Omental fat pad (tissue), 4 donors: ENCODE measurements around the gene CNTN2. TPM values are rescaled to one million over a fixed set of nuclear protein-coding genes. Genes with fewer than 3 reads are reported as not detected.

ENCODE experiments used
- ATAC-seq: fragments of 150-250 bp; one replicate; pipeline ENCODE4 v1.9.1; 2016; ENCODE audit warnings: mild to moderate bottlenecking, moderate library complexity; ENCODE audit not compliant: low FRiP score
- DNase-seq: peaks from one replicate; pipeline ENCODE4 v3.0.0-alpha.2; 2019; ENCODE audit warnings: low spot score
- total RNA-seq, 4 donors: library from RNA; depleted of rRNA; stranded (reverse); fragments of >200 nt; gene quantifications; one replicate each; pipeline ENCODE4 v1.1.0, GENCODE V29; 2016
- TF ChIP-seq, protein P1 (sequence below), 3 donors: fragments of 450-650 bp; IDR thresholded peaks; one replicate each; pipeline ENCODE4 v1.5.1; 2016 to 2017; ENCODE audit warnings: antibody characterized with exemption in 3 of 3, mild to moderate bottlenecking in 3 of 3, moderate library complexity in 2 of 3

CNTN2 gene
- under 1 TPM in 1 of 4 donors, not detected in 3; 0.47 TPM for total RNA-seq

- DNase-seq: no peak
- TF ChIP-seq, protein P1, sequence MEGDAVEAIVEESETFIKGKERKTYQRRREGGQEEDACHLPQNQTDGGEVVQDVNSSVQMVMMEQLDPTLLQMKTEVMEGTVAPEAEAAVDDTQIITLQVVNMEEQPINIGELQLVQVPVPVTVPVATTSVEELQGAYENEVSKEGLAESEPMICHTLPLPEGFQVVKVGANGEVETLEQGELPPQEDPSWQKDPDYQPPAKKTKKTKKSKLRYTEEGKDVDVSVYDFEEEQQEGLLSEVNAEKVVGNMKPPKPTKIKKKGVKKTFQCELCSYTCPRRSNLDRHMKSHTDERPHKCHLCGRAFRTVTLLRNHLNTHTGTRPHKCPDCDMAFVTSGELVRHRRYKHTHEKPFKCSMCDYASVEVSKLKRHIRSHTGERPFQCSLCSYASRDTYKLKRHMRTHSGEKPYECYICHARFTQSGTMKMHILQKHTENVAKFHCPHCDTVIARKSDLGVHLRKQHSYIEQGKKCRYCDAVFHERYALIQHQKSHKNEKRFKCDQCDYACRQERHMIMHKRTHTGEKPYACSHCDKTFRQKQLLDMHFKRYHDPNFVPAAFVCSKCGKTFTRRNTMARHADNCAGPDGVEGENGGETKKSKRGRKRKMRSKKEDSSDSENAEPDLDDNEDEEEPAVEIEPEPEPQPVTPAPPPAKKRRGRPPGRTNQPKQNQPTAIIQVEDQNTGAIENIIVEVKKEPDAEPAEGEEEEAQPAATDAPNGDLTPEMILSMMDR (IDR thresholded peaks at IDR 0.05): no peak
- no peak for ATAC-seq
Measured at GRCh38 chr1:205042911-205043806, at the start of gene CNTN2. CNTN2 (plus strand) TSS chr1:205043212; CDS start chr1:205053186, 9,974 bp downstream.

DNA sequence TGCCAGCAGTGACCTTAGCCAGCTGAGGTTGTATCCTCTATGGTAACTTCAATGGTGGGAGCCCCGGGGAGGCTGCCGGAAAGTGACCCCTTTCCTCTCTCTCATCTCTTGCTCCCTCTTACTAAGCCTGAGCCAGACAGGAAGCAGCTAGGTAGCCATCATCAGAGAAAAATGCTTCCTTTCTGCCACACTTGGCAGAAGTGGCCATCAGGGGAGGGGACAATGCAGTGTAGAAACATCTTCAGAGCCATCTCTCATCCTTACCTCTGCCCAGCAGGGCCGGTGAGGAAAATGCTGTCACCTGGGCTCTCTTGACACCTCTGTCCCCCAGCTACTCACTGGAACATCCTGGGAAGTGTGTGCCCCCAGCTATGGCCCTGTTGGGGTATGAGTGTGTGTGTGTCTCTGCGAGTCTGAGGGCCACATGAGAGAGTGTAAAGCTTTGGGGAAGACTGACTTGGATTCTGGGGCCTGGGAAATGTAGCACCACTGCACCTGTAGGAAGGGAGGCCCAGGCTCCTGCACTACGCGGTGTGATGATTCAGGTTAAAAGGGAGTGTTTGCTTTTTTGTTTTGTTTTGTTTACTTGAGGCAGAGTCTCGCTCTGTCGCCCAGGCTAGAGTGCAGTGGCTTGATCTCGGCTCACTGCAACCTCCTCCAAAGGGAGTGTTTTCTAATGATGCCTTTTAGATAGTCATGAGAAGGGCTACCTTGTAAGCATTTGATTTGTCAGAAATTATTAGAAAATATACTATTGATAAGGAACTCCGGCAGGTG lies 48.7 kb upstream of the CNTN2 start:
- TF ChIP-seq, protein P1 (IDR thresholded peaks at IDR 0.05): no peak
- DNase-seq (no peak), ATAC-seq (no peak)

- DNase-seq: no peak
- TF ChIP-seq, protein P1 (IDR thresholded peaks at IDR 0.05): no peak
- no peak for ATAC-seq
Measured at GRCh38 chr1:204996981-204997380, 46.0 kb upstream of the CNTN2 start.

GRCh38 chr1:204997591-204998355 lies 45.2 kb upstream of the CNTN2 start:
- no peak for DNase-seq
- no peak for ATAC-seq
- TF ChIP-seq, protein P1 (IDR thresholded peaks at IDR 0.05): no peak

- TF ChIP-seq, protein P1 (IDR thresholded peaks at IDR 0.05): no peak
- ATAC-seq (no peak), DNase-seq (no peak)
Measured at GRCh38 chr1:205001162-205001561, 41.9 kb upstream of the CNTN2 start.

- TF ChIP-seq, protein P1 (IDR thresholded peaks at IDR 0.05): no peak
Measured at GRCh38 chr1:205002705-205003104, 40.3 kb upstream of the CNTN2 start.

More at GRCh38 chr1:205002705-205003104, 40.3 kb upstream of the CNTN2 start:
- DNase-seq (no peak), ATAC-seq (no peak)
